Measurements from ENCODE around the gene SP1. TPM values are rescaled to one million over a fixed set of nuclear protein-coding genes. Genes with fewer than 3 reads are reported as not detected.
A peak's percentile ranks its signal among the peaks of the same experiment; 100 is the strongest.
"Not testable (repeated sequence)": the region's sequence is repeated elsewhere in the genome, so short reads cannot be mapped to it uniquely, and the experiment has no call there.

The SP1 gene
- total RNA-seq, 1 donor from 2014 or later = 31.3 TPM

GRCh38 chr12:53353257-53353655 lies 26.7 kb upstream of the SP1 start:
- intact Hi-C loops (cut with DNase I) = loop anchor here (2.0 kb wide), 1 partner anchor 156 kb away; no protein-coding TSS in a partner anchor
- no peak for DNase-seq (ENCODE audit: low spot score)

- DNase-seq (ENCODE audit: low spot score) = no peak
- intact Hi-C loops (cut with DNase I) = no loop called here
Measured at GRCh38 chr12:53355121-53355520, 24.9 kb upstream of the SP1 start.

GRCh38 chr12:53358836-53359419 lies 21.0 kb upstream of the SP1 start:
- DNase-seq (ENCODE audit: low spot score) = no peak
- intact Hi-C loops (cut with DNase I) = no loop called here

- DNase-seq (ENCODE audit: low spot score); intact Hi-C loops (cut with DNase I): not testable (repeated sequence)
Measured at GRCh38 chr12:53361638-53362037, 18.3 kb upstream of the SP1 start.

- intact Hi-C loops (cut with DNase I) = no loop called here
- no peak for DNase-seq (ENCODE audit: low spot score)
Measured at GRCh38 chr12:53365245-53365904, 14.6 kb upstream of the SP1 start.

- DNase-seq (ENCODE audit: low spot score); intact Hi-C loops (cut with DNase I): not testable (repeated sequence)
Measured at GRCh38 chr12:53373554-53374133, 6.3 kb upstream of the SP1 start.

GRCh38 chr12:53374277-53374676 lies 5.7 kb upstream of the SP1 start:
- DNase-seq (ENCODE audit: low spot score); intact Hi-C loops (cut with DNase I): not testable (repeated sequence)

- intact Hi-C loops (cut with DNase I) = no loop called here
- DNase-seq (ENCODE audit: low spot score) = no peak
Measured at GRCh38 chr12:53376747-53377146, 3.2 kb upstream of the SP1 start.

- DNase-seq (ENCODE audit: low spot score) = no peak
Measured at GRCh38 chr12:53378222-53378621, 1.8 kb upstream of the SP1 start.

GRCh38 chr12:53378724-53379388 lies 1.1 kb upstream of the SP1 start:
- no peak for DNase-seq (ENCODE audit: low spot score)
- intact Hi-C loops (cut with DNase I) = no loop called here

More at GRCh38 chr12:53378222-53378621, 1.8 kb upstream of the SP1 start:
- intact Hi-C loops (cut with DNase I) = no loop called here

GRCh38 chr12:53379389-53380103 lies 430 bp upstream of the SP1 start:
- DNase-seq (ENCODE audit: low spot score) = peak; percentile 99
- intact Hi-C loops (cut with DNase I) = loop anchor here (5.0 kb wide), 1 partner anchor 57 kb away; the partner anchor contains the start of gene AAAS

- intact Hi-C loops (cut with DNase I) = loop anchor here (5.0 kb wide), 1 partner anchor 59 kb away; the partner anchor contains the start of gene AAAS
- DNase-seq (ENCODE audit: low spot score) = no peak
Measured at GRCh38 chr12:53380794-53381730, 1.1 kb downstream of the SP1 start.

- DNase-seq (ENCODE audit: low spot score) = peak; percentile 83
- intact Hi-C loops (cut with DNase I) = loop anchor here (5.0 kb wide), 1 partner anchor 60 kb away; the partner anchor contains the start of gene AAAS
Measured at GRCh38 chr12:53381731-53382630, 2.0 kb downstream of the SP1 start.

GRCh38 chr12:53383258-53383657 lies 3.3 kb downstream of the SP1 start:
- intact Hi-C loops (cut with DNase I) = loop anchor here (5.0 kb wide), 1 partner anchor 61 kb away; the partner anchor contains the start of gene AAAS
- DNase-seq (ENCODE audit: low spot score) = no peak

- intact Hi-C loops (cut with DNase I); DNase-seq (ENCODE audit: low spot score): not testable (repeated sequence)
Measured at GRCh38 chr12:53386381-53386780, 6.4 kb downstream of the SP1 start.

GRCh38 chr12:53388932-53389331 lies 9.0 kb downstream of the SP1 start:
- intact Hi-C loops (cut with DNase I) = no loop called here

GRCh38 chr12:53389702-53390101 lies 9.7 kb downstream of the SP1 start:
- DNase-seq (ENCODE audit: low spot score) = no peak
- intact Hi-C loops (cut with DNase I) = no loop called here

More at GRCh38 chr12:53388932-53389331, 9.0 kb downstream of the SP1 start:
- no peak for DNase-seq (ENCODE audit: low spot score)

Measured in cardiac septum (tissue), 1 donor.